Epithelial cell of esophagus (primary cell): ENCODE measurements around the gene SAMD5.

Experiments
- DNase-seq: peaks from one replicate; pipeline ENCODE4 v3.0.0; 2010; ENCODE audit warnings: low read depth
- H3K4me3 ChIP-seq: 2 replicates; pipeline ENCODE4 v1.5.1; 2011; ENCODE audit warnings: mild to moderate bottlenecking, low read length, control low read depth
- CTCF ChIP-seq: IDR thresholded peaks from 2 replicates; pipeline ENCODE4 v1.5.1; 2011; ENCODE audit warnings: low read depth, mild to moderate bottlenecking, low read length, control low read depth, inconsistent platforms; ENCODE audit not compliant: insufficient read depth; ENCODE audit errors: missing control alignments

Gene SAMD5

GRCh38 chr6:147589739-147590250 lies 81.3 kb downstream of the SAMD5 start:
- no peak for TF ChIP-seq CTCF
- DNase-seq, result no peak
- H3K4me3 ChIP-seq, result no peak overlapping the region

- DNase-seq, result no peak
- no peak for TF ChIP-seq CTCF
- no peak overlapping the region for H3K4me3 ChIP-seq
Measured at GRCh38 chr6:147595961-147596360, 87.5 kb downstream of the SAMD5 start.

- H3K4me3 ChIP-seq, result no peak overlapping the region
- no peak for DNase-seq
- no peak for TF ChIP-seq CTCF
Measured at GRCh38 chr6:147603392-147604081, 95.0 kb downstream of the SAMD5 start.

- no peak overlapping the region for H3K4me3 ChIP-seq
- DNase-seq, result no peak
- no peak for TF ChIP-seq CTCF
Measured at GRCh38 chr6:147604373-147604772, 95.9 kb downstream of the SAMD5 start.

GRCh38 chr6:147611992-147612391 lies 103.5 kb downstream of the SAMD5 start:
- H3K4me3 ChIP-seq, result no peak overlapping the region
- TF ChIP-seq CTCF, result no peak
- DNase-seq, result no peak

- H3K4me3 ChIP-seq, result no peak overlapping the region
- TF ChIP-seq CTCF, result no peak
- no peak for DNase-seq
Measured at GRCh38 chr6:147614501-147614900, 106.0 kb downstream of the SAMD5 start.

GRCh38 chr6:147615659-147616456 lies 107.4 kb downstream of the SAMD5 start:
- no peak for DNase-seq
- no peak overlapping the region for H3K4me3 ChIP-seq
- TF ChIP-seq CTCF, result no peak
